Measurements from ENCODE around the gene NAA35.

The NAA35 gene

DNA sequence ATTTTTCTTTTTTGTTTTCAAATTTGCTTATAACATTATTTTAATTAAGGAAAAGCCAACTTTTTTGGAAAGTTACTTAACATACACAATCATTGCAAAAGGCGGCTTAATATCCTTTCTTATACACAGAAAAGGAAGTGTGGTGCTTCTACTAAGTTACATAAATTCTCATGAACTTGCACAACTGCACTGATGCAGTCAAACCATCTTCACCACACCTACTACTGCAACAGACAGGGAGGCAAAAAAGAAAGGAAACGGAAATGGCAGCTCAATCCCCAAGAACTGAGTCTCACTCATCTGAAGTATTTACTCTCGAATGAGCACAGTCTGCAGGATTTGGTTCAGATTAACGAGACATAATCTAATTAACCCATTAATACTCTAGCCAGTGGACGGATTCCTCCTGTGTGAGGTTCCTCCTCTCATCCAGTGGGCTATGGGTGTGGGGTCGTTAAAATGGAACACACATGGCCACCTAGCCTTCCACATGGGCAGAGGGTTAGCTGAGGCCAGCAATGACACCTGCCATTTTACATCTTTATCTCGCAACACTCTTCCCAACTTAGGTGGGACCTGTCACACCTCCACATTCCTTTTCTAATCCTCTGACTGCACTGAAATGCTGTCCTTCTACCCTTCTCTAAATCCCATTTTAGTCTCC lies 128.4 kb downstream of the NAA35 start:
- DNase-seq, result no peak
